ENCODE data around the gene FLT3.
"Not testable (repeated sequence)": the region's sequence is repeated elsewhere in the genome, so short reads cannot be mapped to it uniquely, and the experiment has no call there.

The FLT3 gene
- long read RNA-seq, transcript FLT3-201 (24 exons, 3,842 nt), result major isoform, 44 of 59 reads
- long read RNA-seq, partial matches to known transcripts, result 7 of 59 reads
- long read RNA-seq, other reads (novel, unspliced or antisense), result 8 of 59 reads

DNA sequence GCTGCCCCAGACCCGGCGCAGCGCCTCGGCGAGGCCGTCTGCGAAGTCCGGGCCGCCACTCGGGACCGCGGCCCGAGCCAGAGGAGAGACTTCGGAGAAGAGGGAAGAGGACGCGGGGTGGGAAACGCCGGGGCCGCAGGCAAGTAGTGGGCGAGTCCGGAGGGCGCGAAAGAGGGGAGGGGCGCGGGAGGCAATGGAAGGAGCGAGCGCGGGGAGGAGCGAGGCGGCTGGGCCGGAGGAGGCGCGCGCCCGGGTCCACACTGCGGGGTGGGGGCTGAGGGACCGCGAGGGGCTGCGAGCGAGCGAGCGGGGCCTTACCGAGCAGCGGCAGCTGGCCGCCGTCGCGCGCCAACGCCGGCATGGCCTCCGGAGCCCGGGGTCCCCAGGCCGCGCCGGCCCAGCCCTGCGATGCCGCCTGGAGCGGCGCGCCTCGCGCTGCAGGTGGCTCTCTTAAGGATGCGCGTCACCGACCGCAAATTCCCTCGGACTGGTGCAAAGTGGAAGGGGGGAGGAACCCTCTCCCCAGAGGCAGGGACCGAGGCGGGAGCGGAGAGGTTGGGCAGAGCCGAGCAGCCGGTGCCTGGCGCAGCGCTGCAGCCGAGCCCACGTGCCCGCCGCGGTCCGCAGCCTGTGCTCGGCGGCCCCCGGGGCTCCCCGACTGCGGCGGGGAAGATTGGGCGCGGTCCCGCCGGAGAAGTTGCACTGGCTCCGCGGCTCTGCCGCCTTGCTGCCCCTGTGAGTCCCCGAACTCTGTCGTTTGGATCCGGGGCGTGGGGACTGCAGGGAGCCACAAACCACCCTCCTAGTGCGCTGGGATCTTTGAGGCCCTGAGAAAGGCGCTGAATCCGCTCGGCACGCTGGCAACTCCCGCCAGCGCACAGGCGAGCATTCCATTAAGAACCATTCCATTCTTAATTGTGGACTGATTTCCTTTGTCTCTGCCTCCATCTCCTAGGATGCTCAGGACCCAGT, at the start of gene FLT3:
FLT3 (minus strand) TSS at position 427 of the 972 bp plus-strand sequence; CDS start at position 361, 66 bp downstream.
- peak within 1 kb of the TSS; percentile 82 for H3K27ac ChIP-seq (replicated peaks)
- peak; percentile 94 to 97 for DNase-seq (ENCODE audit: low read depth in 1 of 2, low spot score in 1 of 2)
- no peaks in the 10 kb centered on the region for H3K27me3 ChIP-seq (ENCODE audit: insufficient read depth, poor library complexity, severe bottlenecking)
- TF ChIP-seq, protein P1, sequence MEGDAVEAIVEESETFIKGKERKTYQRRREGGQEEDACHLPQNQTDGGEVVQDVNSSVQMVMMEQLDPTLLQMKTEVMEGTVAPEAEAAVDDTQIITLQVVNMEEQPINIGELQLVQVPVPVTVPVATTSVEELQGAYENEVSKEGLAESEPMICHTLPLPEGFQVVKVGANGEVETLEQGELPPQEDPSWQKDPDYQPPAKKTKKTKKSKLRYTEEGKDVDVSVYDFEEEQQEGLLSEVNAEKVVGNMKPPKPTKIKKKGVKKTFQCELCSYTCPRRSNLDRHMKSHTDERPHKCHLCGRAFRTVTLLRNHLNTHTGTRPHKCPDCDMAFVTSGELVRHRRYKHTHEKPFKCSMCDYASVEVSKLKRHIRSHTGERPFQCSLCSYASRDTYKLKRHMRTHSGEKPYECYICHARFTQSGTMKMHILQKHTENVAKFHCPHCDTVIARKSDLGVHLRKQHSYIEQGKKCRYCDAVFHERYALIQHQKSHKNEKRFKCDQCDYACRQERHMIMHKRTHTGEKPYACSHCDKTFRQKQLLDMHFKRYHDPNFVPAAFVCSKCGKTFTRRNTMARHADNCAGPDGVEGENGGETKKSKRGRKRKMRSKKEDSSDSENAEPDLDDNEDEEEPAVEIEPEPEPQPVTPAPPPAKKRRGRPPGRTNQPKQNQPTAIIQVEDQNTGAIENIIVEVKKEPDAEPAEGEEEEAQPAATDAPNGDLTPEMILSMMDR (IDR thresholded peaks at IDR 0.05; ENCODE audit: insufficient read depth, low read length), result no peak
- TF ChIP-seq SPI1 (IDR thresholded peaks at IDR 0.05; ENCODE audit: borderline replicate concordance, low read depth), result peak; percentile 34; the same call in 1 of the 2 replicates
- TF ChIP-seq GABPA (IDR thresholded peaks at IDR 0.05; ENCODE audit: low read depth), result no peak
- TF ChIP-seq, protein P2, sequence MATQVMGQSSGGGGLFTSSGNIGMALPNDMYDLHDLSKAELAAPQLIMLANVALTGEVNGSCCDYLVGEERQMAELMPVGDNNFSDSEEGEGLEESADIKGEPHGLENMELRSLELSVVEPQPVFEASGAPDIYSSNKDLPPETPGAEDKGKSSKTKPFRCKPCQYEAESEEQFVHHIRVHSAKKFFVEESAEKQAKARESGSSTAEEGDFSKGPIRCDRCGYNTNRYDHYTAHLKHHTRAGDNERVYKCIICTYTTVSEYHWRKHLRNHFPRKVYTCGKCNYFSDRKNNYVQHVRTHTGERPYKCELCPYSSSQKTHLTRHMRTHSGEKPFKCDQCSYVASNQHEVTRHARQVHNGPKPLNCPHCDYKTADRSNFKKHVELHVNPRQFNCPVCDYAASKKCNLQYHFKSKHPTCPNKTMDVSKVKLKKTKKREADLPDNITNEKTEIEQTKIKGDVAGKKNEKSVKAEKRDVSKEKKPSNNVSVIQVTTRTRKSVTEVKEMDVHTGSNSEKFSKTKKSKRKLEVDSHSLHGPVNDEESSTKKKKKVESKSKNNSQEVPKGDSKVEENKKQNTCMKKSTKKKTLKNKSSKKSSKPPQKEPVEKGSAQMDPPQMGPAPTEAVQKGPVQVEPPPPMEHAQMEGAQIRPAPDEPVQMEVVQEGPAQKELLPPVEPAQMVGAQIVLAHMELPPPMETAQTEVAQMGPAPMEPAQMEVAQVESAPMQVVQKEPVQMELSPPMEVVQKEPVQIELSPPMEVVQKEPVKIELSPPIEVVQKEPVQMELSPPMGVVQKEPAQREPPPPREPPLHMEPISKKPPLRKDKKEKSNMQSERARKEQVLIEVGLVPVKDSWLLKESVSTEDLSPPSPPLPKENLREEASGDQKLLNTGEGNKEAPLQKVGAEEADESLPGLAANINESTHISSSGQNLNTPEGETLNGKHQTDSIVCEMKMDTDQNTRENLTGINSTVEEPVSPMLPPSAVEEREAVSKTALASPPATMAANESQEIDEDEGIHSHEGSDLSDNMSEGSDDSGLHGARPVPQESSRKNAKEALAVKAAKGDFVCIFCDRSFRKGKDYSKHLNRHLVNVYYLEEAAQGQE (IDR thresholded peaks at IDR 0.05; ENCODE audit: insufficient replicate concordance, low read depth), result no peak
- peak; percentile 70 for TF ChIP-seq POLR2AphosphoS5 (IDR thresholded peaks at IDR 0.05; ENCODE audit: low read depth)
- peak within 1 kb of the TSS; percentile 59 for H3K4me3 ChIP-seq (replicated peaks; ENCODE audit: insufficient read depth, low read length)

DNA sequence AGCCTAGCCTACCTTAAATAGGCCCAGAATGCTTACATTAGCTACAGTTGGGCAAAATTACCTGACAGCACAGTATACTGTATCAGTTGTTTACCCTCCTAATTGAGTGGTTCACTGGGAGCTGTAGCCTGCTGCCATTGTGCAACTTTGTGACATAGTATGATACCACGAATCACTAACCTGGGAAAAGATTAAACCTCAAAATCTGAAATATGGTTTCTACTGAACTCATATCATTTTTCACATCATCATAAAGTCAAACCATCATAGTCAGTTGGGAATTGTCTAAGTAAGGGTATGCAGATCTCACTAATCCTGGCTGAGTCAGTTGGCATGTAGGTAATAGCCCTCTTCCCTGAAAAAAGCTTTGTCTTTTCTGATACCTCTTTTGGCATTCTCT, 47.1 kb upstream of the FLT3 start:
- Histone ChIP-seq H3K4me3 (replicated peaks; ENCODE audit: insufficient read depth, low read length) (no peak overlapping the region), H3K27ac (replicated peaks) (no peak overlapping the region), H3K27me3 (ENCODE audit: insufficient read depth, poor library complexity, severe bottlenecking) (no peaks in the 10 kb centered on the region)
- TF ChIP-seq SPI1 (IDR thresholded peaks at IDR 0.05; ENCODE audit: borderline replicate concordance, low read depth) (no peak), POLR2AphosphoS5 (IDR thresholded peaks at IDR 0.05; ENCODE audit: low read depth) (no peak), GABPA (IDR thresholded peaks at IDR 0.05; ENCODE audit: low read depth) (no peak)
- TF ChIP-seq, protein P2 (IDR thresholded peaks at IDR 0.05; ENCODE audit: insufficient replicate concordance, low read depth), result no peak
- TF ChIP-seq, protein P1 (IDR thresholded peaks at IDR 0.05; ENCODE audit: insufficient read depth, low read length), result no peak
- DNase-seq (ENCODE audit: low read depth in 1 of 2, low spot score in 1 of 2), result no peak

DNA sequence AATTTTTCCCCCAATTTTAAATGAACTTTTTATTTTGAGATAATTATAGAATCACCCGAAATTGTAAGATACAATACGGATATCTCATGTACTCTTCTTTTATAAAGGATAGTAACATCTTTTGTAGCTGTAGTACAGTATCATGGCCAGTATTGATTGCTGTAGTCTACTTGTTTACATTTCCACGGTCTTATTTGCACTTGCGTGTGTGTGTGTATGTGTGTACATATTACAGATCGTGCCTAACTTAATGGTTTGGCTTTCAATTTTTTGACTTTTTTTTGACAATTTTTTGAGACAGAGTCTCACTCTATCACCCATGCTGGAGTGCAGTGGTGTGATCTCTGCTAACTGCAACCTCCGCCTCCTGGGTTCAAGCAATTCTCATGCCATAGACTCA, 44.7 kb upstream of the FLT3 start:
- Histone ChIP-seq H3K27ac (replicated peaks) (no peak overlapping the region), H3K4me3 (replicated peaks; ENCODE audit: insufficient read depth, low read length) (no peak overlapping the region), H3K27me3 (ENCODE audit: insufficient read depth, poor library complexity, severe bottlenecking) (no peaks in the 10 kb centered on the region)
- TF ChIP-seq POLR2AphosphoS5 (IDR thresholded peaks at IDR 0.05; ENCODE audit: low read depth), result no peak
- no peak for TF ChIP-seq GABPA (IDR thresholded peaks at IDR 0.05; ENCODE audit: low read depth)
- TF ChIP-seq, protein P1 (IDR thresholded peaks at IDR 0.05; ENCODE audit: insufficient read depth, low read length), result no peak
- TF ChIP-seq SPI1 (IDR thresholded peaks at IDR 0.05; ENCODE audit: borderline replicate concordance, low read depth), result no peak
- TF ChIP-seq, protein P2 (IDR thresholded peaks at IDR 0.05; ENCODE audit: insufficient replicate concordance, low read depth), result no peak
- DNase-seq (ENCODE audit: low read depth in 1 of 2, low spot score in 1 of 2), result no peak

DNA sequence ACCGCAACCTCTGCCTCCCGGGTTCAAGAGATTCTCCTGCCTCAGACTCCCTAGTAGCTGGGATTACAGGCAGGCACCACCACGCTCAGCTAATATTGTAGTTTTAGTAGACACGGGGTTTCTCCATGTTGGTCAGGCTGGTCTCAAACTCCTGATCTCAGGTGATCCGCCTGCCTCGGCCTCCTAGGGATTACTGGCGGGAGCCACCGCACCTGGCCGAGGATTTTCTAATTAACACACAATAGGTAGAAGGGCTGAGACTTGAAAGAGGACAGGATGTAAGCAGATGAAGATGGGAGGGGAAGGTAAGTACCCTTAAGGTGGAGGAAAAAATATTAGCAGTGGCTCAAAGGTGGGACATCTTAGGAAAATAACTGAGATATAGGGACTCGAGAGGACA, 41.2 kb upstream of the FLT3 start:
- not testable (repeated sequence) for H3K4me3 ChIP-seq (replicated peaks; ENCODE audit: insufficient read depth, low read length); H3K27ac ChIP-seq (replicated peaks); DNase-seq (ENCODE audit: low read depth in 1 of 2, low spot score in 1 of 2); H3K27me3 ChIP-seq (ENCODE audit: insufficient read depth, poor library complexity, severe bottlenecking)

Data from HL-60 (cell line).